HG02870 (cell line): ENCODE results near the gene ELMO2.

Experiments used
- ATAC-seq: cut with Tn5 transposase; IDR thresholded peaks from one replicate; pipeline ENCODE4 v1.9.1; 2021; ENCODE audit warnings: mild to moderate bottlenecking, moderate library complexity; ENCODE audit not compliant: unreplicated experiment

The ELMO2 gene

GRCh38 chr20:46406200-46406985 is at the start of gene ELMO2:
TSS of gene ELMO2 (minus strand) at chr20:46406615. CDS start at chr20:46394482, 12,133 bp downstream.
- ATAC-seq, result peak; percentile 78

GRCh38 chr20:46455729-46456128 is 49.3 kb upstream of the ELMO2 start:
- no peak for ATAC-seq

- ATAC-seq, result no peak
Measured at GRCh38 chr20:46446851-46447250, 40.4 kb upstream of the ELMO2 start.

- no peak for ATAC-seq
Measured at GRCh38 chr20:46439837-46440236, 33.4 kb upstream of the ELMO2 start.

- ATAC-seq, result no peak
Measured at GRCh38 chr20:46438156-46438750, 31.8 kb upstream of the ELMO2 start.

GRCh38 chr20:46435146-46435545 is 28.7 kb upstream of the ELMO2 start:
- no peak for ATAC-seq

- no peak for ATAC-seq
Measured at GRCh38 chr20:46434597-46434996, 28.2 kb upstream of the ELMO2 start.

GRCh38 chr20:46433051-46433450 is 26.6 kb upstream of the ELMO2 start:
- no peak for ATAC-seq

- no peak for ATAC-seq
Measured at GRCh38 chr20:46430921-46431712, 24.7 kb upstream of the ELMO2 start.

GRCh38 chr20:46427384-46427783 is 21.0 kb upstream of the ELMO2 start:
- no peak for ATAC-seq

- no peak for ATAC-seq
Measured at GRCh38 chr20:46423882-46424482, 17.6 kb upstream of the ELMO2 start.

- no peak for ATAC-seq
Measured at GRCh38 chr20:46423342-46423741, 16.9 kb upstream of the ELMO2 start.

- no peak for ATAC-seq
Measured at GRCh38 chr20:46420878-46421277, 14.5 kb upstream of the ELMO2 start.

- no peak for ATAC-seq
Measured at GRCh38 chr20:46419882-46420281, 13.5 kb upstream of the ELMO2 start.

- no peak for ATAC-seq
Measured at GRCh38 chr20:46416839-46417238, 10.4 kb upstream of the ELMO2 start.

GRCh38 chr20:46416421-46416820 is 10.0 kb upstream of the ELMO2 start:
- no peak for ATAC-seq

GRCh38 chr20:46415773-46416172 is 9.4 kb upstream of the ELMO2 start:
- no peak for ATAC-seq

GRCh38 chr20:46414608-46415007 is 8.2 kb upstream of the ELMO2 start:
- ATAC-seq, result no peak

GRCh38 chr20:46411637-46412036 is 5.2 kb upstream of the ELMO2 start:
- ATAC-seq, result no peak

- no peak for ATAC-seq
Measured at GRCh38 chr20:46408281-46408731, 1.9 kb upstream of the ELMO2 start.

- ATAC-seq, result no peak
Measured at GRCh38 chr20:46407671-46407996, 1.2 kb upstream of the ELMO2 start.
